Kidney epithelial cell (primary cell): ENCODE measurements around the gene CHRNA1. TPM values are rescaled to one million over a fixed set of nuclear protein-coding genes. Genes with fewer than 3 reads are reported as not detected.

Source experiments
- DNase-seq: peaks from one replicate; pipeline ENCODE4 v3.0.0-alpha.2; 2010; ENCODE audit warnings: low read depth
- H3K27me3 ChIP-seq: 2 replicates; pipeline ENCODE4 v1.6.0; 2011; ENCODE audit warnings: low read length; ENCODE audit not compliant: control insufficient read depth, insufficient read depth
- H3K36me3 ChIP-seq: 2 replicates; pipeline ENCODE4 v1.5.1; 2011; ENCODE audit warnings: low read length; ENCODE audit not compliant: control insufficient read depth, insufficient read depth
- H3K4me3 ChIP-seq: 2 replicates; pipeline ENCODE4 v1.5.1; 2011; ENCODE audit warnings: low read depth, mild to moderate bottlenecking, control low read depth, low read length
- CTCF ChIP-seq: IDR thresholded peaks from 2 replicates; pipeline ENCODE4 v1.5.1; 2011; ENCODE audit warnings: mild to moderate bottlenecking, moderate library complexity, low read length, control low read depth, inconsistent platforms; ENCODE audit not compliant: insufficient read depth, poor library complexity, severe bottlenecking
- total RNA-seq: library from RNA; depleted of rRNA; stranded (reverse); fragments of >200 nt; gene quantifications from 2 replicates; pipeline ENCODE4 v1.2.3, GENCODE V29; 2015

The CHRNA1 gene
- total RNA-seq, 1 donor from 2014 or later = not detected

DNA sequence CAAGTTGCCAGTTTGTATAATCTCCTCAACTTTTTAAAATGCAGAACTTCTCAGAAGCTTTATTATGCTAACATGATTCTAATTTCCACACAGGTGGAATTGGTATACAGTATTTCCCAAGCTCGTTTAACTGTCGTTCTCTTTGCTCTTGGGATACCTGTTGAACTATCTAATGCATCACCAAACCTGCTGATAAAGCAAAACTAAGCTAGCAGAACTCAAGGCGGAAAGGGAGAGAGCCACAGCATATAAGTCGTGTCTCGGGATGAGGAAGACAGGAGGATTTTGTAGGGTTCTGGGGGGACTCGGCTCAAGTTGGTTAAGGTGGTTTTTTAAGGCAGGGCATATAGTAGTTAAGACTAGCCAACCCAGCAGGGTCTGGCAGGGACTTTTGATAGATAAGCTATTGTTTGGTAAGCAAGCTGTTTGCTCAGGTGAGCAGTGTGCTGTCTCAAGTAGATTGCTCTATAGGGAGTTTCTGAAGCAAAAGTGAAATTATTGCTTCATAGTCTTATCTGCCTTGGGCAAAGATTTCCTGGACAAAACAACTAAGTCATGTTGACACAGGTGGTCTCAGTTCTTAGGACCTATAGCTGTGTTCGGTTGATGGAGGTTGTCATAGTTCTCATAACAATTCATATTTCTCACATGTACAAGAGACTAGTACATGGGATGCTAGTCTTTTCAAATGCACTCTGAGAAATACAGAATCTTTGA, 28.2 kb upstream of the CHRNA1 start:
- TF ChIP-seq CTCF = no peak
- no peak for DNase-seq
- no peaks in the 10 kb centered on the region for H3K27me3 ChIP-seq
- no peaks in the 10 kb centered on the region for H3K36me3 ChIP-seq
- H3K4me3 ChIP-seq = no peak overlapping the region

- no peaks in the 10 kb centered on the region for H3K27me3 ChIP-seq
- no peak overlapping the region for H3K4me3 ChIP-seq
- DNase-seq = no peak
- H3K36me3 ChIP-seq = no peaks in the 10 kb centered on the region
- TF ChIP-seq CTCF = no peak
These were observed 27.5 kb upstream of the CHRNA1 start for GRCh38 chr2:174791746-174792280.

DNA sequence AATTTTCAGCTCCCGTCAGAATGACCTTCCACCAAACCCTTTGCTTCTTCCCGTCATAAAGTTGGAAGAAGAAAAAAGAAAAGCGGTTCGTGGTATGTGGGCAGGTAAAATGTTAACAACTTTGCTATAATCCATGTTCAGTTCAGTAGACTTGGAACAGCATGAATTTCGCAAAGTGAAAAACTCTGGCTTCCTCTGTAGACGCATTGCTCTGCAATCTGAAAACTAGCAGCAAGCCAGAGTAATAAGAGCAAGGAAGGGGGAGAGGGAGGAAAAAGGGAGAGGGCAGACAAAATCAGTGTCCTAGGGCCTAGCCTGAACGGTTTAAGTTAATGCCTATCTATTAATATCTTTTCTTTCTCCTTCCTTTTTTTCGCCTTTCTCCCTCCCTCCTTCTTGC, 26.7 kb upstream of the CHRNA1 start:
- TF ChIP-seq CTCF = no peak
- no peaks in the 10 kb centered on the region for H3K36me3 ChIP-seq
- DNase-seq = no peak
- H3K4me3 ChIP-seq = no peak overlapping the region
- no peaks in the 10 kb centered on the region for H3K27me3 ChIP-seq

DNA sequence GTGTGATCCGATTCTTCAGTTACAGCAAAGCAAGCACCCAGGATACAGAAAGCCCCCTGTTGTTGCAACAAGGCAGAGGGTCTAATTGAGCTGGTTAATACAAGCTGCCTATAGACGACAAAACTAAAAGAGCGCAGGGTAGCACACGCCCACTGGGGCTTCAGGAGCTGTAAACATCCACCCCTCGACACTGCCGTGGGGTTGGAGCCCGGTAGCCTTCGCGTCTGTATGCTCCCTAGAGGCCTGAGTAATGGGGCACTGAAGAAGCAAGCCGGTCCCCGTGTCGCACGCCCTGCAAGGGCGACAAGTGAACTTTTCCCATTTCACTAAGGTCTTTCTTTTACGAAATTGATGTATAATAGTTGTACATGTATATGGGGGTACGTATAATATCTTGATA, 24.7 kb upstream of the CHRNA1 start:
- Histone ChIP-seq H3K27me3 (no peaks in the 10 kb centered on the region), H3K4me3 (no peak overlapping the region), H3K36me3 (no peaks in the 10 kb centered on the region)
- no peak for TF ChIP-seq CTCF
- no peak for DNase-seq

DNA sequence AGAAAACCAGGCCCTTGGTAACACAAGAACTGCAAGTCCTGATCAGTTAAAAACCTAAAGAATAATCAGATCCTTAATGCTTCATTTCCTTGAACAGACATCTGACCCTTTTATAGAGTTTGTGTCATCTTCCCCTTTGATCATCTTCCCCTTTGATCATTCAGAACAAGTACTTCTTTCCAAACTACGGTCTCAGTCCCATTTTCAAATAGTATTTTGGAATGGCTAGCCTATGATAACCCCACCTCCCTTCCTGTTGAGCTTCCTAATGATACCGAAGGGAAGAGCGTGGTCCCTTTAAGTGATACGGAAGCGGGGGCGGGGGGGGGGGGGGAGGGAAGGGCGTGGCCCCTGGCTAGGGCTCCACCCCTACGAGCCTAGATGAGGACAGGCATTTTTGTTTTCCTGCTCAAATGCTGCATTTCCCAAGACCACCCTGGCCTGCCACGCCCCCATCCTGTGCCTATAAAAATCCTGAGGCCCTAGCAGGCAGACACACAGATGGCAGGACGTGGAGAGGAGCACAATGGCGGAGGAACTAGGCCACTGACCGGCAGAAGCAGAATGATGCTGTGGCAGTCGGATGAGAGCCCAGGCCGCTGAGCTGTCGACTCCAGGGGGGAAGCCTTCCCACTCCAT, 24.1 kb upstream of the CHRNA1 start:
- no peak for TF ChIP-seq CTCF
- DNase-seq = no peak
- no peak overlapping the region for H3K4me3 ChIP-seq
- H3K36me3 ChIP-seq = no peaks in the 10 kb centered on the region
- no peaks in the 10 kb centered on the region for H3K27me3 ChIP-seq
